Mesodermal cell (in vitro differentiated cells): ENCODE results near the gene ADAP1.

Experiments
- H3K27ac ChIP-seq: 2 replicates; pipeline ENCODE4 v1.7.0; 2013; ENCODE audit warnings: mild to moderate bottlenecking, low read depth, low read length, moderate library complexity; ENCODE audit not compliant: severe bottlenecking
- H3K36me3 ChIP-seq: 2 replicates; pipeline ENCODE4 v1.7.1; 2013; ENCODE audit warnings: mild to moderate bottlenecking, low read length, moderate library complexity; ENCODE audit not compliant: control insufficient read depth, insufficient read depth
- H3K4me1 ChIP-seq: one replicate; pipeline ENCODE4 v1.7.1; 2013; ENCODE audit warnings: mild to moderate bottlenecking, low read length; ENCODE audit not compliant: insufficient read depth, control insufficient read depth, poor library complexity, severe bottlenecking
- H3K4me3 ChIP-seq: 2 replicates; pipeline ENCODE4 v1.7.0; 2013; ENCODE audit warnings: low read length, control low read depth, mild to moderate bottlenecking; ENCODE audit not compliant: insufficient read depth, poor library complexity, severe bottlenecking; ENCODE audit errors: extremely low read depth
- H3K9me3 ChIP-seq: 2 replicates; pipeline ENCODE4 v1.7.1; 2013; ENCODE audit warnings: mild to moderate bottlenecking, low read length, moderate library complexity; ENCODE audit not compliant: control insufficient read depth
- WGBS, 2 experiments: methylation state at CpG; one replicate each; pipeline ENCODE4 v1.1.5; 2013; ENCODE audit warnings: missing lambda C conversion rate in 2 of 2; ENCODE audit not compliant: insufficient coverage in 2 of 2; 5-methylcytosine and 5-hydroxymethylcytosine counted together

The ADAP1 gene

DNA sequence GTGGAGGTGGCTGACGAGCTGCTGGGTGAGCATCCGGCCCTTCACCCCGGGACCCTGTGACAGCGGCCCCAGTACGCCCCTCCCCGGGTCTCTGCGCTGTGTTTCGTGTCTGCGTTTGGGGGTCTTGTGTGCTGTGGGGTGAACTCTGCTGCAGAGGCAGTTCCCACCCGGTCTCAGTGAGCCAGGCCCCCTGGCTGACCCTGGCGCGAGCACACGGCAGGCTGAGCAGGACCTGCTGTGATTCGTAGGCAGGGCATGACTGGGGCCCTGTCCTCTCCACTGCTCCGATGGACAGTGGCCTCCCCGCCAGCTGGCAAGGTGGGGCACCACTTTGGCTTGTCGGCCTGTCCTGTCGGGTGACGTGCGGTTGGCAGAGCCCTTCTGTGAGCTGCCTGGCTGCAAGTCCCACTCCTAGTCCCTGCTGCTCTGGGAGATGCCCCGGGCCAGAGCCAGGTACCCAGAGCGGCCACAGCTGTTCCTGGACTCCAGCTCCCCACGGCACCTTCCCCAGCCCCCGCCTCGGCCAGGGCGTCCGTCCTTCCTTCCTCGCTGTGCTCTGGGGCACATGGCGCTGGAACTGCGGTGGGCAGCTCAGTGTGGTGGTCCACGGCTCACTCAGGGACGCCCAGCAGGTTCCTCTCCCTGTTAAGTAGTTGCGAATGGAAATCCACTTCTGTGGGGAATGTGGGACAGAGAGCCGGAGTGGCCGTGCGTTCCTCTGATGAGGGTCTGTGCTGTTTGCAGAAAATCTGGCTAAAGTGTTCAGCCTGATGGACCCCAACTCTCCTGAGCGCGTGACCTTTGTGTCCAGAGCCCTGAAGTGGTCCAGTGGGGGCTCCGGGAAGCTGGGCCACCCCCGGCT lies 67.6 kb downstream of the ADAP1 start:
- Histone ChIP-seq H3K4me1 (peaks cover 14% of the 10 kb centered on the region), H3K27ac (no peak overlapping the region), H3K36me3 (peaks cover 35% of the 10 kb centered on the region), H3K4me3 (no peak overlapping the region), H3K9me3 (no peaks in the 10 kb centered on the region)
- WGBS, 2 experiments: 96 to 98% methylated on average over 33 to 36 of the region's 40 CpGs

DNA sequence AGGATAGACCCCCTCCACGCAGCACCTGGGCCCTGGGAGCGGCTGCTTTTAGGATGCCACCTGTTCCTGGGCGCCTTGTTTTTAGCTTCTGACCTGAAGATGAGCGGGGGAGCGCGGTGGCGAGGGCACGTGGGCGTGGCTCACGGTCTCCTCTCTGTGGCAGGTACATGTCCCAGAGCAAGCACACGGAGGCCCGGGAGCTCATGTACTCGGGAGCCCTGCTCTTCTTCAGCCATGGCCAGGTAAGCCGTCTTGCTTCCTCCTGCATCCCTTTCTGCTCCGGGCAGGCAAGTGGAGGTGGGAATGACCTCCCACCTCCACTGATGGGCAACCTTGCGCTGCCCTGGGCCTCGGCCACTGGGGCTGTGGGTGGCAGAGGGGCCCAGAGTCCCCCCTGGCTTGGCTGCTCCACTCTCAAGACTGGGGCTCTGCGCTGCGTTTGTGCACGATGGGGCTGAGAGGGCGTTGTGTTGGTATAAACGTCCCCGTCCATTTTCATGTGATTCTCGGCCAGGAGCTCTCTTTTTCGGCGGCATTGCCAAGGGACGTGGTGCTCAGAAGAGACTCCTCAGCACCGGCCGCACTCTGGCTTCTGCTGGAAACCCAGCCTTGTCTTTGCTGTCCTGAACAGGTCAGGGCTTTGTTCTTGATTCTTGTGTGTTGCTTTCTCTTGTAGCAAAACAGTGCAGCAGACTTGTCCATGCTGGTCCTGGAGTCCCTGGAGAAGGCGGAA lies 68.4 kb downstream of the ADAP1 start:
- peaks cover 14% of the 10 kb centered on the region for H3K4me1 ChIP-seq
- no peak overlapping the region for H3K4me3 ChIP-seq
- H3K27ac ChIP-seq: no peak overlapping the region
- H3K36me3 ChIP-seq: peaks cover 30% of the 10 kb centered on the region
- no peaks in the 10 kb centered on the region for H3K9me3 ChIP-seq
- 91% methylated on average over 29 to 30 of the region's 30 CpGs for WGBS, 2 experiments

GRCh38 chr7:885261-885892 lies 69.1 kb downstream of the ADAP1 start:
- Histone ChIP-seq H3K27ac (no peak overlapping the region), H3K4me3 (no peak overlapping the region), H3K4me1 (peaks cover 14% of the 10 kb centered on the region), H3K9me3 (no peaks in the 10 kb centered on the region), H3K36me3 (peaks cover 30% of the 10 kb centered on the region)
- 93 to 95% methylated on average over 22 to 23 of the region's 25 CpGs for WGBS, 2 experiments

GRCh38 chr7:884191-885003 lies 70.1 kb downstream of the ADAP1 start:
- Histone ChIP-seq H3K36me3 (peaks cover 35% of the 10 kb centered on the region), H3K4me3 (no peak overlapping the region), H3K27ac (no peak overlapping the region), H3K9me3 (no peaks in the 10 kb centered on the region), H3K4me1 (peaks cover 14% of the 10 kb centered on the region)
- 90 to 94% methylated on average over 22 to 27 of the region's 31 CpGs for WGBS, 2 experiments

DNA sequence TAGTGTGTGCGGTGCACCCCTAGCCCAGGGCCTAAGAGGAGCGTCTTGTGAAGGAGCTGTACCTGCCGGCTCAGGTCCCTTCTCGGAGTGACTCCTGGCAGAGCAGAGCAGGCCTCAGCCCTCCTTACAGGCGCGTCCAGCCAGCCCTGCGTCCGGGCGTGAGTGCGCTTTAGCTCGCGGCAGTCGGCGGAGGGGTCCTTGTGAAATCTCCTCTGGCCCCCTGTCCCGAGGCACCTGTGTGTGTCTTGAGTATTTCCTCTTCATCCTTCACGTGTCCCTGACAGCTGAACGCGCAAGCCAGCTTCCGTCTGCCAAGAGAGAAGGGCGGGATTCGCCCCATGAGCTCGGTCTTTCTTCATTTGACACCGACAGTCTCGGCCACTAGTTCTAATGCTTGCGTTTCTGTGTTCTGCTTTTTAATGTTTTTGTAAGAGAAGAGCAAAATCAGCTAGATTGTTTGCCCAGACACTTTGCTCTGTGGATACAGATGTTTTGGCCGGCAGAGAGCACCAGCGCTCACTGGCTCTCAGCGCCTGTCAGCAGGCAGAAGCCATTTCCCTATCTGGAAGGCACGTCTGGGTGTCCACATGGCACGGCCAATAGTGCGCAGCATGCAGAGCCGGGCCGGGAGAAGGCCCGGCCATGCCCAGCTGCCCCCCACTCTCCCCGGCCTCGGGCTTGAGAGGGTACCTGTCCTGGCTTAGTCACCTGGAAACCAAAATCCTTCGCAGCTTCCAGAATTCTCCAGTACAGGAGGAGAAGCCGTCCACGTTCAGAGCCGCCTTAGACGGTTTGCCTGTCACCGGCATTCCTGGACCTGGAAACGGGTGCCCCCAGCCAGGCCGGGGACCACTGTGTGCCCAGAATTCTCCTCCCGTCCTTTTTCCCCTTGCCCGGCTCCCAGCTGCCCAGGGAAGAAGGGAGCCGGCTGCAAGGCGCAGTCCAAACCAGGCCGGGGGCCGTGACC lies 71.1 kb downstream of the ADAP1 start:
- Histone ChIP-seq H3K4me1 (peaks cover 16% of the 10 kb centered on the region), H3K36me3 (peaks cover 41% of the 10 kb centered on the region), H3K4me3 (no peak overlapping the region), H3K9me3 (no peaks in the 10 kb centered on the region), H3K27ac (no peak overlapping the region)
- WGBS, 2 experiments: 95 to 96% methylated on average over 46 to 50 of the region's 50 CpGs

GRCh38 chr7:882336-883035 lies 72.0 kb downstream of the ADAP1 start:
- no peaks in the 10 kb centered on the region for H3K9me3 ChIP-seq

DNA sequence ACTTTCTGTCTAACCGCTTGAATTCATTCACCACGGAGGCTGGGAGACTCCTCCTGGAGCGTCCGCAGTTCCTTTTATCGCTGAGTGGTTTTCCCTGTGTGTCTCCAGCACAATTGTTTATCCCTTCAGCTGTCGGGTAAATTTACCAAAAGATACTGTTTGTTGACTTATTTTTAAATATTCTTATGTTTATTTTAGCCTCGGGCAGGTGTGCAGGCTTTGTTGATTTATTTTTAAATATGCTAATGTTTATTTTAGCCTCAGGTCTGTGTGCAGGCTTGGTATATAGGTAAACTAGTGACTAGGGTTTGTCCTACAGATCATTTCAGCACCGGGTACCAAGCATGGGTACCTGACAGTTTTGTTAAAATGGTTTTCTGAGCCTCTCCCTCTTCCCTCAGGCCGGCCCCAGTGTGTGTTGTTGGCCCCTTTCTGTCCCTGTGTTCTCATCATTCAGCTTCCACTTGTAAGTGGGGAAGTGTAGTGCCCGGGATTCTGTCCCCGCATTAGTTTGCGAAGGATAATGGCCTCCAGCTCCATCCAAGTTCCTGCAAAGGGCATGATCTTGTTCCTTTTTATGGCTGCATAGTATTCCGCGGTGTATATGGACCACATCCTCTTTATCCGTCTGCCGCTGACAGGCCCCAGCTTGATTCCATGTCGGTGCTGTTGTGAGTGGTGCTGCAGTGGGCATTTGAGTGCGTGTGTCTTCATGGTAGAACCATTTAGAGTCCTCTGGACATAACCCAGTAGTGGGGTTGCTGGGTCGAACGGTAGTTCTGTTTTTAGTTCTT lies 72.8 kb downstream of the ADAP1 start:
- 93 to 97% methylated on average over 14 to 17 of the region's 20 CpGs for WGBS, 2 experiments
- H3K36me3 ChIP-seq: peaks cover 26% of the 10 kb centered on the region

More at GRCh38 chr7:882336-883035, 72.0 kb downstream of the ADAP1 start:
- no peak overlapping the region for H3K4me3 ChIP-seq
- H3K36me3 ChIP-seq: peaks cover 35% of the 10 kb centered on the region
- 96 to 98% methylated on average over 13 to 37 of the region's 37 CpGs for WGBS, 2 experiments
- no peak overlapping the region for H3K27ac ChIP-seq
- H3K4me1 ChIP-seq: peaks cover 22% of the 10 kb centered on the region

DNA sequence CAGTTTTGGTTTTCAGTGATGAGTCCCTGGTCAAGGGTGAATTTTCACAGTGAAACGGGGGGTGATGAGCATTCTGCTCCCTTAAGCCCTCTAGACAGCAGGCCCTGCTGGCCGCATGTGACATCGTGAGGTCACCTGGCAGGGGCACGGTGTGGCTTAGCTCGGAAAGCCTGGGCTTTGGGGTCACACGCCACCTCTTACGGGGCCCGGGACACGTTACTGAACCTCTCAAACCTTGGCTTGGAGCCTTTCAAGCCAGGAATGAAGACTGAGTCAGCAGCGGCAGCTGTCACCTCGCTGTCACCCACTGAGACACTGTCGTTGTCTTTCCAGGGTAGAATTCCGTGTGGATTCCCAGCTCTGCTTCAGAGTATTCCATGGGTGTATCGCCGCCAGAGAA lies 74.0 kb downstream of the ADAP1 start:
- H3K36me3 ChIP-seq: peaks cover 24% of the 10 kb centered on the region
- H3K9me3 ChIP-seq: no peaks in the 10 kb centered on the region
- no peak overlapping the region for H3K27ac ChIP-seq
- H3K4me3 ChIP-seq: no peak overlapping the region
- peaks cover 22% of the 10 kb centered on the region for H3K4me1 ChIP-seq
- 88% methylated on average over 14 to 15 of the region's 15 CpGs for WGBS, 2 experiments

More for the DNA sequence above, 72.8 kb downstream of the ADAP1 start:
- H3K27ac ChIP-seq: no peak overlapping the region
- H3K4me1 ChIP-seq: peaks cover 22% of the 10 kb centered on the region
- no peak overlapping the region for H3K4me3 ChIP-seq
- no peaks in the 10 kb centered on the region for H3K9me3 ChIP-seq
